Right lobe of liver (tissue), 6 donors: ENCODE measurements around the gene GPR45. TPM values are rescaled to one million over a fixed set of nuclear protein-coding genes. Genes with fewer than 3 reads are reported as not detected.

Experiments
- ATAC-seq, 4 donors: fragments of 200-7000 bp; cut with Tn5 transposase; one replicate each; pipeline ENCODE4 v1.9.1; 2020; ENCODE audit warnings: mild to moderate bottlenecking in 4 of 4, moderate library complexity in 4 of 4
- DNase-seq, 3 donors: peaks; one replicate each; pipeline ENCODE4 v3.0.0-alpha.2; 2020
- H3K27ac ChIP-seq, 3 donors: fragments of 200-600 bp; one replicate each; pipeline ENCODE4 v1.8.0; 2022
- H3K27me3 ChIP-seq, 2 donors: fragments of 200-600 bp; one replicate each; pipeline ENCODE4 v1.8.0; 2022
- H3K36me3 ChIP-seq, 4 donors: fragments of 200-600 bp; sonication (generic) in 1 of 4; one replicate each; pipeline versions ENCODE4 v1.5.1 to v1.8.0; 2017 to 2022; ENCODE audit warnings: control low read depth in 1 of 4
- H3K4me1 ChIP-seq, 4 donors: fragments of 200-600 bp; sonication (generic) in 1 of 4; one replicate each; pipeline versions ENCODE4 v1.5.1 to v1.8.0; 2017 to 2022; ENCODE audit warnings: control low read depth in 1 of 4
- H3K4me3 ChIP-seq, 3 donors: fragments of 200-600 bp; one replicate each; pipeline ENCODE4 v1.8.0; 2022
- H3K9me3 ChIP-seq, 4 donors: fragments of 200-600 bp; sonication (generic) in 1 of 4; one replicate each; pipeline versions ENCODE4 v1.5.1 to v1.8.0; 2017 to 2022; ENCODE audit warnings: control low read depth in 1 of 4
- CTCF ChIP-seq, 4 donors: fragments of 200-600 bp in 3 of 4; fragments of 450-650 bp in 1 of 4; IDR thresholded peaks; one replicate each; pipeline versions ENCODE4 v1.5.1 to v1.8.0; 2016 to 2022; ENCODE audit warnings: antibody characterized with exemption in 4 of 4, mild to moderate bottlenecking in 2 of 4
- POLR2A ChIP-seq: fragments of 450-650 bp; IDR thresholded peaks from one replicate; pipeline ENCODE4 v1.6.1; 2017; ENCODE audit warnings: antibody characterized with exemption, mild to moderate bottlenecking
- WGBS: methylation state at CpG from one replicate; pipeline ENCODE4 v1.1.6; 2018; ENCODE audit warnings: low coverage, low lambda C conversion rate; ENCODE audit not compliant: insufficient coverage; ENCODE audit errors: missing lambda C conversion rate; 5-methylcytosine and 5-hydroxymethylcytosine counted together
- intact Hi-C, 2 donors: fragments of 100-400 bp; cut with DNase I; formaldehyde crosslinking; loops; one replicate each; pipeline versions ENCODE4 v1.11.2 to v1.14.1; 2022
- total RNA-seq, 6 experiments: library from RNA; depleted of rRNA in 2 of 6; stranded (reverse); fragments of >200 nt in 2 of 6; fragmentation: NEBNext Ultra II Directional in 3 of 6; extraction: Animal tissue kit (Norgen Biotek cat#: 25700) in 3 of 6; gene quantifications; one replicate each; pipeline versions ENCODE4 v1.1.0 to v1.2.4, GENCODE V29; 2016 to 2023
- donor health status: DM: no; HTN: yes; CAD: no.
- donor health status: DM: no; HTN: no; CAD: no.
- donor health status: DM: no; HTN: no; CAD: no.
- donor health status: DM: no; HTN: yes; CAD: no.
- donor health status: DM: no; HTN: yes; CAD: no.

Gene GPR45
- total RNA-seq, 6 experiments from 2014 or later: not detected

GRCh38 chr2:105236060-105236424 is 5.5 kb upstream of the GPR45 start:
- TF ChIP-seq POLR2A: no peak
- TF ChIP-seq CTCF (IDR thresholded peaks at IDR 0.05): no peak
- H3K27ac ChIP-seq: no peak overlapping the region
- DNase-seq: no peak
- no peak overlapping the region for H3K4me3 ChIP-seq
- no peaks in the 10 kb centered on the region for H3K9me3 ChIP-seq
- ATAC-seq: no peak
- H3K36me3 ChIP-seq: no peaks in the 10 kb centered on the region
- H3K27me3 ChIP-seq: no peaks in the 10 kb centered on the region
- intact Hi-C loops: loop anchor here in 1 of 2 donors (5.0 kb wide), 1 partner anchor 119 kb away; no protein-coding TSS in a partner anchor
- H3K4me1 ChIP-seq: no peaks in the 10 kb centered on the region
- WGBS: 25% methylated on average over 5 of the region's 5 CpGs

- H3K4me1 ChIP-seq: no peaks in the 10 kb centered on the region
- H3K36me3 ChIP-seq: no peaks in the 10 kb centered on the region
- H3K27me3 ChIP-seq: no peaks in the 10 kb centered on the region
- H3K4me3 ChIP-seq: no peak overlapping the region
- DNase-seq: peak in 1 of 3 donors; percentile 54
- H3K27ac ChIP-seq: no peak overlapping the region
- intact Hi-C loops: loop anchor here in 1 of 2 donors (5.0 kb wide), 1 partner anchor 120 kb away; no protein-coding TSS in a partner anchor
- WGBS: 70% methylated on average over 24 of the region's 41 CpGs
- ATAC-seq: peak in 1 of 4 donors; percentile 21
- H3K9me3 ChIP-seq: no peaks in the 10 kb centered on the region
- no peak for TF ChIP-seq CTCF (IDR thresholded peaks at IDR 0.05)
- TF ChIP-seq POLR2A: no peak
These were observed 4.3 kb upstream of the GPR45 start for GRCh38 chr2:105237045-105237765.

- ATAC-seq (no peak), DNase-seq (no peak)
- H3K4me1 ChIP-seq: no peaks in the 10 kb centered on the region
- intact Hi-C loops: loop anchor here in 1 of 2 donors (5.0 kb wide), 1 partner anchor 121 kb away; no protein-coding TSS in a partner anchor
- H3K9me3 ChIP-seq: no peaks in the 10 kb centered on the region
- no peak for TF ChIP-seq CTCF (IDR thresholded peaks at IDR 0.05)
- TF ChIP-seq POLR2A: no peak
- H3K36me3 ChIP-seq: no peaks in the 10 kb centered on the region
- no peak overlapping the region for H3K27ac ChIP-seq
- WGBS: 68% methylated on average over 13 of the region's 14 CpGs
- no peak overlapping the region for H3K4me3 ChIP-seq
- no peaks in the 10 kb centered on the region for H3K27me3 ChIP-seq
These were observed 2.8 kb upstream of the GPR45 start for GRCh38 chr2:105238664-105239240.

- DNase-seq (no peak), ATAC-seq (no peak)
- intact Hi-C loops: loop anchor here in 1 of 2 donors (5.0 kb wide), 1 partner anchor 123 kb away; no protein-coding TSS in a partner anchor
- Histone ChIP-seq H3K27ac (no peak overlapping the region), H3K4me3 (no peak overlapping the region), H3K27me3 (no peaks in the 10 kb centered on the region), H3K36me3 (no peaks in the 10 kb centered on the region), H3K9me3 (no peaks in the 10 kb centered on the region), H3K4me1 (no peaks in the 10 kb centered on the region)
- 79% methylated on average over 2 of the region's 2 CpGs for WGBS
- TF ChIP-seq POLR2A (no peak), CTCF (IDR thresholded peaks at IDR 0.05) (no peak)
These were observed 1.6 kb upstream of the GPR45 start for GRCh38 chr2:105239924-105240323.
